Activated CD4-positive, CD25-positive, alpha-beta regulatory T cell treated with anti-CD3 and anti-CD28 coated beads, Interleukin-2, amount 50 U/mL, for 72 hours (primary cell): ENCODE measurements around the gene ARMC7.
"Not testable (repeated sequence)": the region's sequence is repeated elsewhere in the genome, so short reads cannot be mapped to it uniquely, and the experiment has no call there.

ENCODE experiments used
- DNase-seq: peaks from one replicate; pipeline ENCODE4 v3.0.0; 2021

The ARMC7 gene

DNA sequence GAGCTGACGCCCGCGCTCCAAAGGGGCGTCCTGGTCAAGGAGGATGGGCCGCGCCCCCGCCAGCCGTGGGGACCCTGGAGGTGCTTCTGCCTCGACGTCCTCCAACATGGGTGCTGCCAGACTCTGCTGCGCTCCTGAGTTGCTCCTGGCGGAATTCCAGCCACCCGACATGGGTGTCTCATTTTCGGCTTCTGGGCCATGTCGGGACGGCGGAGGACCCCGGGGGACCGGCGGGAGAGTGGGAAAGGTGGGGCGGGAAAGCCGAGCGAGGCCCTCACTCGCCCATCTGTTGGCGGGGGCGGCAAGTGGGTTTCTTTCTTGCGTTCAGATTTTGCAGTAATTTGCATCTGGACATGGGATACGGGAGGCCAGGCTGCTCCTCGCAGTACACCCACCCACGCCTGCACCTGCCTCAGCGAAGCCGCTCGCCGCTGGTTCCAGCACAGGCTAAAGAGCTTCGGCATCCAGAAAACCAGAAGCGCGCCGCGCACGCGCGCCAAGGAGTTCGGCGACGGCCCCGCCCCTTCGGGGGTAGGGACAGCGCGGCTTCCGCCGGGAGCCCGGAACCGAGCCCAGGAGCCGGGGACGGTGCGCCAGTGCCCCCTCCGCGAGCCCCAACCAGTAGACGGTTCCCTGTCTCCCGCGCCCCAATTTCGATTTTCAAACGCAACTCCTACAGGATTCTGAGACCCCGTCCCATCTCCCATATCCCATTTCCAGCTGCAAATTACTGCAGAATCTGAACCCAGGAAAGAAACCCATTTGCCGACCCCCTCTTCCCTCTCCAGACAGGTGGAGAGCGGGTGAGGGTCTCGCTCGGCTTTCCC lies at the start of gene ARMC7:
Gene ARMC7 (plus strand): TSS at position 563 of the 827 bp plus-strand sequence. CDS start 320 bp downstream, outside the sequence.
- DNase-seq: peak; percentile 94

DNA sequence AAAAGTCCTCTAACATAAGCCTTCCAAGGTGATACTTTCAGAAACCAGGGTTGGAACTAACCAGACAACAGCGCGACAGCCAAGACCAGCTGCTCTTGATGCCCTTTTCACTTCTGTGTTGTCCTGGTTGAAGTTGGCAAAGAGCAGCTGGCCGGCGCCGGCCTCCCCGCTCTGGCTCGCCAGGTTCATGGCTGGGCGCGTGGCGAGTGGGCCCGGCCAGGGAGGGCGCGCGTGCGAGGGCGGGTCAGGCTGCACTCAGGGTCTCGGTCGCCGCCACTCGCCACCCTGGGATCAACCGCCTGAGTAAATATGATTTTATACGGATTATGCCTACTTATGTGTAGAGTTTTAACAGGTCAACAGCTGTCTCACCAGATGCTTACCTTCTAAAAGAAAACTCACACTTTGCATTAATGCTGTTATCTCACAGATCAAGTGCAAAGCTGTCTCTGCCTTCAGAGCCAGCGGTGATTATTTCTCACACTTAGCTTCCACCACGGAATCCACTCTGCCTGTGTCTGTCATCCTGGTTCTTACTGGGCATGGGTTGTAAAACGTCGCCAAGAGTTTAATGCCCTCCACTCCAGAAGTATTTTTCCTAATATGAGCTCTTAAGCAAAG lies 49.2 kb upstream of the ARMC7 start:
- no peak for DNase-seq

DNA sequence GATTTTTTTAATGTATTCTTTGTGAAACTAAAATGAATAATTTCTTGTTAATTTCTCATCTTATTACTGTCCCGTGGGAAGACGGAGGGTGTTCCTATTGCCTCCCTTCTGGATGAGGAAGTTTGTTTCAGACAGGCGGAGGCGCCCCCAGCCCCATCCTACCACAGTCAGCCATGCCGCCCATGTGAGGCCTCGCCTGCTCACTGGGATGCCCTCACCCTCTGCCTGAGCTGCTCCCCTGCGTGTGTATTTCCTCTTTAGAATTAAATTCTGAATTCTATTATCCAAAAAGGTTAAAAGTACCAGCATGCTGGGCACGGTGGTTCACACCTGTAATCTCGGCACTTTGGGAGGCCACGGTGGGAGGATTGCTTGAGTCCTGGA lies 48.7 kb upstream of the ARMC7 start:
- DNase-seq: no peak

DNA sequence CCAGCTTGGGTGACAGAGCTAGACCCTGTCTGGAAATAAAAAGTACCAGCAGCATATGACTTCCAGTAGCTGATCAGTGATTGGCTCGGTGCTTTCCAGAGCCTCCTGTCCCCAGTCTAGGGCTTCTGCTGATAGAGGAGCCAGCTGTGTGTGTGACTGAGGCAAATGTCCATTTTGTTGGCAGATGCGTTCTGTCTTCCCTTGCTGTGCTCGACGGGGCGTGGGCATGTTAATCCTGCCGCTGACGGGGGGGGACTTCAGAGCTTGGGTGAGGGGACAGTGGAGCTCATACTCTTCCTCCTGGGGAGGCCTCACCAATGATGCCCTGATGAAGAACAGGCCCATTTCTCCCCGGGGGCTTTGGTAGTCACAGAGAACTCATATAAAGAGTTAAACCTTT lies 48.2 kb upstream of the ARMC7 start:
- no peak for DNase-seq

DNA sequence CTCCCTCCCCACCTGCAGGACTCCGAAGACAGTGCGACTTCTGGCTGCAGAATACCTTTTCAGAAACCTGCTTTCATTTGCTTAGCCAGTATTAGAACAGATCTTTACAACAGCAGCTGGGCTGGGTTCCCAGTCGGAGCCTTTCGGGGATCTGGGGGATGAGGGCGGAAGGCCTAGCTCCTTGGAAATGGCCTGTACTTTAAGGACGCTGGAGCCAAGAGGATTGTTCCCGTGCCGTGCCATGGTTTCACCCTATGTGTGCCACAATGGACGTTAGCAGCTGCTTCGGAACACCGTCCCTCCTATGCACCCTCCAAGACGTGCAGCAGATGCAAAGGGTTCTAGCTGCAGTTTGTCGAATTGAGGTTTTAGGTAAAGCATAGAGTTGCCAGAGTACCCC lies 46.6 kb upstream of the ARMC7 start:
- DNase-seq: no peak

DNA sequence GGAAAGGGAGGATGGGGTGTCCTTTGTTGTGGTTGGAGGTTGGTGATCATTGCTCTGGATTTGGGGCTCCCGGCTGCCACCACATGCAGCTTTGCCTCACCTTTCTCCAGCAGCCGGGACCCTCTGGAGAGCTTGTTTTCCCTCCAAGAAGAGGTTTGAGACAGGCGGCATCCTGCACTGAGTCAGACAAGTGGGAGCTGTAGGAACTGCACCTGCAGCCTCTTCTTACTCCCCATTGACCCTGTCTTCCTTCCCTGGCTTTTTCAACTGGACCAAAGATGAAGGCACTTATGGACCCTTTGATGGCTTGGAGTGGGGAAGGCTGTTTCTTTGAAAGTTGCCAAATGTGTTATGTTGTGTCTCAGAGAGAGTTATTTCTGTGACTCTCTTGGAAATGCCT lies 46.1 kb upstream of the ARMC7 start:
- no peak for DNase-seq

DNA sequence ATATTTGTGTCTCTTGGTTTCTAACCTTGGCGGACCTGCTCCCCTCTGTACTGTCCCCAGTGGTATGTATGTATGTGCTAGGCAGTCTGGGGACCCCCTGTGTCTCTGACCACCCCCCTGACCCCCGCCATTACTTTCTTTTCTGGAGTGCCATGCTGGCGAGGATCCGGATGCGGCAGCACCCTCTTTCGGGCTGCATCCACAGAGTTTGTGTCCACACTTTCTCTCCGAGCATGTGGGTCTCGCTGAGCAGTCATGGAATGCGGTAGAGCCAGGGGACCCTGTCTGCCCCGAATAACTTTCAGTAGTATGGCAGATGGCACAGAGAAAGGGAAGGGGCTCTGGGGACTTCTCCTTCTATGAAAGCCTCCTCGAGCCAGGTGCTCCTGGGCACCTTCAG lies 45.7 kb upstream of the ARMC7 start:
- DNase-seq: no peak

DNA sequence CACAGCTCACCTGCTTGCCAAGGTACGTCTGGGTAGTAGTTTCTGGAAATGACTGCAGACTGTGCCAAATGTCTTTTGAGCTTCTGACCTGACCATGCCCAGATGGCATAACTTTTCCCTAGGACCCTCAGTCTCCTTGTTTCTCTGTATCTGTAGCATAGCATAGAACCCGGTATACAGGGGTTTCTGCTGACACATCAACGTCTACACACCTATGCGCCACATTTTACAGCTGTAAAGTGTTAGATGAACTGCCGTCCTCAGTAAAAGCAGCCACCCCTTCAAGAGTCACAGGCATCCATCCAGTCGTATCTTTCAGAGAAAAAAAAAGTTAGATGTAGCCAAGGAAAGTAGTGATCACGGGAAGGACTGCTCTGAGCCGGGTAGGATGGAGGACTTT lies 45.3 kb upstream of the ARMC7 start:
- no peak for DNase-seq

DNA sequence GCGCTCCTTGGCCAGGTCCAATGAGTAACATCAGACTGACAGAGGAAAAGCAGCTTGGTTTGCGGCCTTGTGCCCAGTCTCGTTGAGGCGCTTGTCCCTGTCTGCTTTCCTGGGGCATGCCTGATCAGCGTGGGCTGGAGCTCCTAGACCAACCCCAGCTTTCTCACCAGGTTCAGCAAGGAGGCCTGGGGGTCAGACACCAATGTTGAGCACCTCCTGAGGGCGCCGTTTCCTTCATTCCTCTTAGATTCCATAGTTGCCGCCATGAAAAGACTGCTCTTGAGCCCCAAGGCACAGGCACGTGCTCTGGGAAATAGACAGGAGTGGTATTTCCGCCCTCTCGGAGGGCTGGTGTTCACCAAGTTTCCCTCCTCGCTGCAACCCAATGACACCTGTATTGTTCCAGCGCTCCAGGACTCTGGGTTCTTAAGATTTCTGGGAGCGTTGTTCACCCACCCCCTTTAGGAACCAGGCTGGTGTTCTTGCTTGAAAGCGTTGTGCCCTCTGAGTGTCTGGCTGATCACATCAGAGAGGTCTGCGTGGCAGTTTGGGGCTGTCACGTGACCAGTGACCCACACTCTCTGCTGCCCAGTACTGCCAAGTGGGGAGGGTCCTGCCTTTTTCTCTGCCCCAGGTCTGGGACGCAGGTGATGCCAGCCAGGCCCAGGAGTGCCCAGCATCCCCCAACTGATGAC lies 44.8 kb upstream of the ARMC7 start:
- no peak for DNase-seq

DNA sequence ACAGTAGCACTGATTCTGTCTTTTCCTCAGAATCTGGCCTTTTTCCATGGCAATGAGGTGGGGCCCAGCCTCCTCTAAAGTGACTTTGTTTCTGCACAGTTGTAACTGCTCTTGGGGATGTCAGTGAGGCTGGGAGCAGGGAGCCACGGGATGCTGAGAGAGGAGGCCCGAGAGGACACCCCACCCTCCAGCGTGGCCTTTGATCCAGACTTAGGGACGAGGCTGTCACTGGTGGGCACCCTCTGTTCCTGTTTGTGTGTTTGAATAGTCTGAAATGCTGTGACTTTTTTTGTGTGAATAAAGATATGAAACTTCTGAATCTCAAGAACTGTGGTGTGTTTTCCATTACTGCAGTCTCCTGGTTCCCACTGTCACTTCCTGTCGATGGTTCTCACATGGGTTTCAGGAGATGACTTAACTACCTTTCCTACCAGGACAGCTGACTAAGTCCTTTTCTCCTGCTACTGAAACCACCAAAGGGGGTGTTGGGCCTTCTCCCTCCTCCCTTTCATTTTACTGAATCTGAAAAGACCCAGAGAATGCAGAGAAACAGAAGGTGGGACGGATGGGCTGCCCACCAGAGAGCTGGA lies 44.1 kb upstream of the ARMC7 start:
- no peak for DNase-seq

DNA sequence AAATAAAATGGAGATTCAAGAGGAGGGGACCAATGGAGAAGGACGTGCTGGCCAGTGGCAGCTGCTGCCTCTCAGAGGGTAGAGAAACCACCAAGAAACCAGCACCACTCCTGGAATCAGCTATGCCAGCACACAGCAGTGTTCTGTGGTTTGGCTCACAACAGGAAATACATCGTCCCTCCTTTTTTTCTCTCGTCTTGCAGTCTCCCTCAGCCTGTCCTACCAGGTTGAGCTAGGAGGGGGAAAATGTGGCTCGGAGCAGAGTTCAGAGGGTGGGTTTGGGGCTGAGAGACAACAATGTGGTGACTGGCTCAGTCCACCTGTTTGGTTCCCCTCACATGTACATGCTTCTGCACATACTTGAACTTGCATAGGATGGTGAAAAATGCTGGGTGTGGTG lies 41.9 kb upstream of the ARMC7 start:
- no peak for DNase-seq

DNA sequence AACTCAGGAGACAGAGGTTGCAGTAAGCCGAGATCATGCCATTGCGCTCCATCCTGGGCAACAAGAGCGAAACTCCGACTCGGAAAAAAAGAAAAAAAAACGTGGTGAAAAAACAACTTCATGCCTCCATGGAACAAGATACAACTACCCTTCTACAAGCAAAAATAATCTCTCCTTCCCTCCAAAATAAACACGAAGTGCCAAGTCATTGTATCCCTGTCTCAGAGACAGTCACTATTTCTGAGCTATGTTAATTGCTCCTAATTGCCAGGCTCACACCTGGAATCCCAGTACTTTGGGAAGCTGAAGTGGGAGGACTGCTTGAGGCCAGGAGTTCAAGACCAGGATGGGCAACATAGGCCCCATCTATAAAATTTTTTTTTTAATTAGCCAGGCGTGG lies 41.0 kb upstream of the ARMC7 start:
- no peak for DNase-seq

DNA sequence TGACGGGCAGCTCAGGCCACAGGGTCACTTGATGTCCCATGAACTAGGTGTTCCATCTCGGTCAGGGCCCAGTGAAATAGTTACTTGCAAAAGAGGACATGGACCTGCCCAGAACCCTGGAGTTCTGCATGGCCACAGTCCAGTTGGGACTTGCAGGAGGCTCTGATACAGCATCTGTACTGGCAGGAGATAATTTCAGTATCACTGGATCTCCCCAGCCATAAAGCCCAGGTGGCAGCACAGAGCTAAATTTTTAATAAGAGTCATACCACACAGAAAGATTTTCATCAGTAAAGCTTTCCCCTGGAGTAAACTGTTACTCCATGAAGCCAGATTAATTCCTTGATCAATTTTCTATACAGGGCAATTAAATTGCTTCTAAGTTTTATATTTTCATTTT lies 40.0 kb upstream of the ARMC7 start:
- no peak for DNase-seq

DNA sequence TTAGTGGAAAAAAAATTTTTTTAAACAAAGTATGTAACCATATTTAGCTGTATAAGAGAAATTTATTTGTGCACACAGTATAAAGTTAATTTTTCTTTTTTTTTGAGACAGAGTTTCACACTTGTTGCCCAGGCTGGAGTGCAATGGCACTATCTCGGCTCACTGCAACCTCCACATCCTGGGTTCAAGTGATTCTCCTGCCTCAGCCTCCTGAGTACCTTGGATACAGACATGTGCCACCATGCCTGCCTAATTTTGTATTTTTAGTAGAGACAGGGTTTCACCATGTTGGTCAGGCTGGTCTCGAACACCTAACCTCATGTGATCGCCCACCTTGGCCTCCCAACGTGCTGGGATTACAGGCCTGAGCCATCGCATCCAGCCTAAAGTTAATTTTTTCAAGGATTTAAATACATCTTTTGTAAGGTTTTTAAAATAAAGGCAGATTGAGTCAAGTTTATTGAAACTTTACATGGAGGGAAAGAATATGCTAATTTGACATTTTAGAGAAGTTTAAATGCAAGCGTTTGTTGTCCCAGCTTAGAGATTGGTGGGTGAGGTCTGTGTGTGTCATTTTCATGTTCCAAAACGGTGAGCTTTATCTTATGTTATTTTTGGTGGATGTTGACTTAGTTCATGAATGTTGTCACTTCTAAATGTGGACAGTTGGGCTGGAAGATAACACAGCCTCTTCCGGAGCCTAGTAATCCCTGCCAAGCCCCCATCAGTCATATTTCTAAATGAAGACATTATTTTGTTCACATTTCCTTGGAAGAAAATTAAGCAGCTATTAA lies 38.1 kb upstream of the ARMC7 start:
- not testable (repeated sequence) for DNase-seq

DNA sequence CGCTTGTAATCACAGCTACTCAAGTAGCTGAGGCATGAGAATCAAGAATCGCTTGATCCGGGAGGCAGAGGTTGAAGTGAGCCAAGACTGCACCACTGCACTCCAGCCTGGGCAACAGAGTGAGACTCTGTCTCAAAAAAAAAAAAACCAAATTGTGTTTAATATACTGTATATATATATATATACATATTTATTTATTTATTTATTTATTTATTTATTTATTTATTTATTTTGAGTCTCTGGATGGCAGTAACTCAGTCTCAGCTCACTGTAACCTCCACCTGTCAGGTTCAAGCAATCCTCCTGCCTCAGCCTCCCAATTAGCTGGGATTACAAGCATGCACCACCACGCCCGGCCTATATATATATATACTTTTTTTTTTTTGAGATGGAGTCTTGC lies 36.9 kb upstream of the ARMC7 start:
- not testable (repeated sequence) for DNase-seq

DNA sequence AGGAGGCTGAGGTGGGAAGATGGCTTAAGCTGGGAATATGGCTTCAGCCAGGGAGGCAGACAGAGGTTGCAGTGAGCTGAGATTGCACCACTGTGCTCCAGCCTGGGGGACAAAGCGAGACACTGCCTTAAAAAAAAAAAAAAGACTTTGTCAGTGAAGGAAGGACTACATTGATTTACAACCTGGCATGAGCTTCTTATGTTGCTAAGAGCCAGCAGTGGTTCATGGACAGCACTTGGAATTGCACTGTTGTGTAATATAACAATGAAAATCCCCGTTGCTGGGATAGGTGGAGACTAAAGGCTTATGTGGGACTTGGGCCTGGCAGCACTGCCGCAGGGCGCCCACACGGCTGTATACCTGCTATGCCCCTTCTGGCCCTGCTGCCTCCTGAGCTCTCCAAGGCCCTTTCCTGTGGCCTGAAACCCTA lies 36.1 kb upstream of the ARMC7 start:
- no peak for DNase-seq

DNA sequence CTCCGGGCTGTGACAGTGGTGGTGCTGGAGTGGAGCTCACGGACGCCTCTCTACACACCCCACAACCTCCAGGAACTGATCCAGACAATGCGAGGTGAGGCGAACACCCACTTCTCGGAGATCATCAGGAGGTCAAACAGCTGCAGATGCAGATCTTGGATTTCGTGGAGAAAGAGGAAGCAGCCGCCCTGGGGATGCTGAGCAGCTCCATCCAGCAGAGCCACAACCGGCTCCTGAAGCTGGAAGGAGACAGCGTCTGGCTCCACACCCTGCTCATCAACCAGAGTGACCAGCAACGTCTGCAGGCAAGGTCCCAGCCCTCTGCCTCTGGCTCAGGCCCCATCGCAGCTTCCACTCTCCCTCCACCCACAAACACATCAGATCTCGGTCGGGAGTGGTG lies 35.2 kb upstream of the ARMC7 start:
- DNase-seq: no peak

DNA sequence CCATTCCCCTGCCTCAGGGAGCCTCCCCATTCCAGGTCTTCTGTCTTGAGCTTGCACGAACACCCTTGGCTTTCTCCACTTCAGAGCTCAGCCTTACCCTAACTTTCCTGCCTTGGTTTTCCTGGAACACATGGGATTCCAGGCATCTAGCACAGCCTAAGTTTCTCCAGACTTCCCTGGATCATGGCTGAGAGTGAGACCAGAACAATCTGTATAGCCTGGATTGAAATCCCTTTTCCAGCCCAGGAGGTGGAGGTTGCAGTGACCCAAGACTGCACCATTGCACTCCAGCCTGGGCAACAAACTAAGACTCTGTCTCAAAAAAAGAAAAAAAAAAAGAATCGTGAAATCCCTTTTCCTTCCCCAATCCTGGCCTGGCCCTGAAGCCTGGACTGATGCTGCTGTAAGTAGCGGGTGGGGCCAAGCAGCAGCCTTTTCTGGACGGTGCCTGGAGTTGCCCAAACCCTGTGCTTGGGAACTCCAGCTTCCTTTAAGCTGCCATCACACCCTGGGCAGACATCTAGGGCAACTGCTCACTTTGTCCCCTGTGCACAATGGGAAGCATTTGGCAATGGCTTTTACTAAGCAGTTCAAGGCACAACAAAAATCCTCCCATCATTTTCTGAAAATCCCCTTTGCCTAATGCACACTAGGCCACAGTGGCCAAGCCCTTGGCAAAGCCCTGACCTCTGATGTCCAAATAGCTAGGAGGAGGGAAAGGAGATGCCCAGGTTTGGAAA lies 34.0 kb upstream of the ARMC7 start:
- no peak for DNase-seq

DNA sequence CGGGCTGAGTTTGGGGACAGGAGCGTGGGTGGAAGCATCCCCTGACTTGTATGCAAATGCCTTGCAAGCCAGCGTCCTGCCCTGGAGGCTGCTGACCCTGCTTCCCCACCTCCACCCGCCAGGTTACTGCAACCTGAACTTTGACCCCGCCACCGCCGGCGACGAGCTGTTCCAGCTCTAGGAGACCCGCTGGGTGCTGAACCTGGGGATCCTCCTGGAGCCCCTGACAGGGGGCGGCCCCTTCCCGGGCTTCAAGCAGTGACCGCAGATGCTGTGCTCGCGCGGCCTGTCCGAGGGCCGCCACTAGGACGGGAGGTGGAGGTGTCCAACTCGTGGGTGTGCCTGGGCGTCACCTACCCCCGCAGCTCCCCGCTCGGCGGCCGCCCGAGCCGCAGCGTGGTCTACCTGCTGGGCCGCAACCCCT lies 32.7 kb upstream of the ARMC7 start:
- DNase-seq: no peak

DNA sequence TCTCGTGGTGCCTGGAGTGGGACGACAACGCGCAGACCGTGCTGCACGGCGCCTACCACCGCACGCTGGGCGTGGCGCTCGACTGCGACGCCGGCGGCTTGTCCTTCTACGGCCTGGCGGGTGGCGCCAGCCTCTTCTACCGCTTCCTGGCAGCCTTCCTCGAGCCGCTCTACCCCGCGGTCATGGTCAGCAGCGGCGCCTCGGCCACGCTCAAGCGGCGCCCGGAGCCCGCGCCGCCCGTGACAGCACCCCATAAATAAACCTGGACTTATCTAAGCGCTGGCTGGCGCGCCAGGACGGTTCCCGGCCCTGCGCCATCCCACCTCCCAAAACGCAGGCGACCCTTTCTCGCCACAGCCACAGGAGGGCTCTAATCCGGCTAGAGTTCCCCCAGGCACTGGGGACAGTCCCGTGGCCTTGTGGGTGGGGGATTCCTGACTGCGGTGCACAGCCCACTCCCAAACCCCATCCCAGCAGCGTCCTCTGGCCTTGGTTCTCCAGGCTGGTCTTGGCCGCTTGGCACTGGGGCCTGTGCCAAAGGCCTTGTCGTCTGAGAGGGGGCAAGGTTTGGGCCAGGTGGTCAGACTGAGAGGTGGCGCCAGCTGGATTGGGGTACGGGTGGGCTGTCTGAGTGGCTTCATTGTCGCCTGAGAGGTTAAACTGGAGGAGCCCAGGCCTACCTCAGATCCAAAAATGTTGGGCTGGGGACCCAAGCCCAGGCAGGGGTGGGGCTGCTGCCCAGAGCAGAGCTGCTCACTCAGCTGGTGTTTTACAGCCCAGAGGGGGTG lies 32.1 kb upstream of the ARMC7 start:
- peak; percentile 70 for DNase-seq
